ENCODE measurements around the gene ANKH. TPM values are rescaled to one million over a fixed set of nuclear protein-coding genes. Genes with fewer than 3 reads are reported as not detected.

Gene ANKH
- total and polyA plus RNA-seq, 4 experiments from 2014 or later = 34.1 to 165 (median 114) TPM

DNA sequence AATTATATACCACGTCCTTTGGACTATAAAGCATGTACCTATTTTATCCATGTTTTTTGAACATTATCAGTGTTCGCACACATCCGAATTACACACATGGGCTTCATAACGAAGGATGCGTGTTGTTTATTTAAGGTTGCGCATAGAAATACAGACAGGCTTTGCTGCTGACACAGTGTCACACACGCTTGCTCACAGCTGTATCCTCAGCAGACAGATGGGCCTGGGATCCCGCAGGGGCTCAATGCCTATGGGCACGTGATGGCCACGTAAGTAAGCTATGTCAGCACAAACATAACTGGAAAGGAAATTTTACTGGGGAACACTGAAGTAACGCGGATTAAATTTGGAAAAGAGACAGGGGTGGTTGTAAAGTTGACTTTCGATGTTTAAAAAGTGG is 130.4 kb downstream of the ANKH start:
- no peak overlapping the region for H3K27ac ChIP-seq (ENCODE audit: low read depth, low read length)
- no peak overlapping the region for H3K4me3 ChIP-seq (ENCODE audit: low read length in 2 of 2)
- peaks cover 30% of the 10 kb centered on the region for H3K36me3 ChIP-seq (ENCODE audit: insufficient read depth, low read length)
- no peaks in the 10 kb centered on the region for H3K27me3 ChIP-seq (ENCODE audit: insufficient read depth, low read length)
- no peaks in the 10 kb centered on the region for H3K9me3 ChIP-seq (ENCODE audit: control insufficient read depth in 1 of 2, low read length in 2 of 2)
- ChIA-PET POLR2A (ENCODE audit: partially characterized antibody) (no interaction called here), CTCF (ENCODE audit: partially characterized antibody) (interaction anchor here (1.0 kb wide), 1 partner anchor 14 kb away, joined by 3 read pairs; no protein-coding TSS in a partner anchor)
- Mint-ChIP-seq H3K9me3 (no peaks in the 10 kb centered on the region), H3K27ac (peak overlapping the region in 2 of 7 donors; percentile 11 to 57), H3K27me3 (no peaks in the 10 kb centered on the region), H3K4me1 (peaks cover 0 to 14% (median 7%) of the 10 kb centered on the region in 4 donors), H3K4me3 (no peak overlapping the region), H3K36me3 (peaks cover 40 to 70% of the 10 kb centered on the region in 2 donors)
- no peaks in the 10 kb centered on the region for H3K4me1 ChIP-seq (ENCODE audit: insufficient read depth, low read length)
- intact Hi-C loops (cut with micrococcal nuclease) = no loop called here
- DNase-seq = no peak

DNA sequence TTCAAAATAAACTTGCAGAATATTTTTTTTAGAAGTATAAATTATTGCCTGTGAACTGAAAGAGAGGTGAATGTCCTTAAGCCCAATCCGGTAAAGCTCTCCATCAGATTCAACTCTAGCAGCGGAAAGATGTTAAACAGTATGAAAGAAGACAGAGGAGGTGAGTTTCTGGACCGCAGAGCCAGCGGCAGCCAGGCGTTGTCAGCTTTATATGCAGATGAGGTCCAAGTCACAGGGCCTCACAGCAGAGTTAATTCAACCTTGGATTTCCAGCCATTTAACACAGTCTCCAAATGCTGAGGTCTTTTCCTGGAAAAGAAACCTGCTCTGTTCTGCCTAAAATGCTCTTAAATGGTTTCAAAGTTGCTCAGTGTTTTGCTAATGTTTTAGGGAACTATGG is 131.6 kb downstream of the ANKH start:
- Histone ChIP-seq H3K27me3 (ENCODE audit: insufficient read depth, low read length) (no peaks in the 10 kb centered on the region), H3K27ac (ENCODE audit: low read depth, low read length) (no peak overlapping the region), H3K4me1 (ENCODE audit: insufficient read depth, low read length) (no peaks in the 10 kb centered on the region), H3K36me3 (ENCODE audit: insufficient read depth, low read length) (peaks cover 30% of the 10 kb centered on the region), H3K4me3 (ENCODE audit: low read length in 2 of 2) (no peak overlapping the region), H3K9me3 (ENCODE audit: control insufficient read depth in 1 of 2, low read length in 2 of 2) (no peaks in the 10 kb centered on the region)
- Mint-ChIP-seq H3K27ac (no peak overlapping the region), H3K36me3 (peaks cover 33 to 68% of the 10 kb centered on the region in 2 donors), H3K9me3 (no peaks in the 10 kb centered on the region), H3K4me3 (no peak overlapping the region), H3K4me1 (peaks cover 0 to 7% (median 7%) of the 10 kb centered on the region in 4 donors), H3K27me3 (no peaks in the 10 kb centered on the region)
- no peak for DNase-seq
- POLR2A ChIA-PET (ENCODE audit: partially characterized antibody) = no interaction called here
- intact Hi-C loops (cut with micrococcal nuclease) = no loop called here
- CTCF ChIA-PET (ENCODE audit: partially characterized antibody) = interaction anchor here (1.0 kb wide), 1 partner anchor 13 kb away, joined by 3 read pairs; no protein-coding TSS in a partner anchor

DNA sequence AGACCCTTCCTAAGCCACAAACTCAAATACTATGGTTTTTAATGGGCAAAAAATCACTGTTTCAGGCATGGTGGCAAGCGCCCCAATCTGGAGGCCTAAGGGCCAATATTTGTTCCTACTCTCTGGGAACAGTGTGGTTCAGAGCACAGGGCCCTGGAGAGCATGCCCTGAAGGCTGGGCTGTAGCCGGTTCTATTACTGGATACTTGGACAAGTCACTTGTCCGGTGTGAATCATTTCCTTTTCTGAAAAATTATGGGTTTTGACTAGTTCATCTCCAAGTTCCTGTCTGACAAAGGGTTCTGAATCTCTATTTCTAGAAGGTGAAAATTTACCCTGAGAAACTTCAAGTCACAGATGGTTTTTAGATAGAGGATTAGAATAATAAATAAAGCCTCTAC is 132.0 kb downstream of the ANKH start:
- Mint-ChIP-seq H3K27ac (no peak overlapping the region), H3K9me3 (no peaks in the 10 kb centered on the region), H3K36me3 (peaks cover 33 to 72% of the 10 kb centered on the region in 2 donors), H3K4me1 (peaks cover 0 to 7% (median 7%) of the 10 kb centered on the region in 4 donors), H3K27me3 (no peaks in the 10 kb centered on the region), H3K4me3 (no peak overlapping the region)
- POLR2A ChIA-PET (ENCODE audit: partially characterized antibody) = no interaction called here
- Histone ChIP-seq H3K27me3 (ENCODE audit: insufficient read depth, low read length) (no peaks in the 10 kb centered on the region), H3K9me3 (ENCODE audit: control insufficient read depth in 1 of 2, low read length in 2 of 2) (no peaks in the 10 kb centered on the region), H3K36me3 (ENCODE audit: insufficient read depth, low read length) (peaks cover 30% of the 10 kb centered on the region), H3K27ac (ENCODE audit: low read depth, low read length) (no peak overlapping the region), H3K4me1 (ENCODE audit: insufficient read depth, low read length) (no peaks in the 10 kb centered on the region), H3K4me3 (ENCODE audit: low read length in 2 of 2) (no peak overlapping the region)
- intact Hi-C loops (cut with micrococcal nuclease) = no loop called here
- CTCF ChIA-PET (ENCODE audit: partially characterized antibody) = no interaction called here
- DNase-seq = no peak

DNA sequence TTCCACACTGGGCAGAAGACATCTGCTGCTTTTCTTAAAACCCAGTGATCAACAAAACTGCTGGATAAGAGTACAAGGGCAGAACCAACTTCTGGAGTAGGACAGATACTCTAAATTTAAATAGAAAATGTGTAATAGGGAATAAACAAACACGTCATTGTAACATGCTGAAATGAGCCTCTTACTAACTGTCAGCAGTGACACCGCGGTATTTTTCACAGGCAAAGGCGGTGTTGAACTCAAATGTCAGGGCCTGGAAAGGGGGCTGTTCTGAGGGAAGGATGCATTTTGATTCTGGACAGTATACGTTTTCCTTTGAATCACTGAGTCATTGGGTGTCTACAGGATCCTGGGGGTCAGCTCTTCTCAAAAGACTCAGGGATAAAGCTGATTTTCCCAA is 133.5 kb downstream of the ANKH start:
- H3K4me3 Mint-ChIP-seq = no peak overlapping the region
- H3K4me1 Mint-ChIP-seq = peaks cover 0 to 7% (median 6%) of the 10 kb centered on the region in 4 donors
- CTCF ChIA-PET (ENCODE audit: partially characterized antibody) = interaction anchor here (1.1 to 3.5 kb wide), 2 partner anchors 12 to 265 kb away, joined by 3 to 14 read pairs; no protein-coding TSS in a partner anchor
- peaks cover 30% of the 10 kb centered on the region for H3K36me3 ChIP-seq (ENCODE audit: insufficient read depth, low read length)
- H3K9me3 Mint-ChIP-seq = no peaks in the 10 kb centered on the region
- intact Hi-C loops (cut with micrococcal nuclease) = no loop called here
- no peaks in the 10 kb centered on the region for H3K4me1 ChIP-seq (ENCODE audit: insufficient read depth, low read length)
- no peaks in the 10 kb centered on the region for H3K27me3 ChIP-seq (ENCODE audit: insufficient read depth, low read length)
- H3K27ac Mint-ChIP-seq = no peak overlapping the region
- POLR2A ChIA-PET (ENCODE audit: partially characterized antibody) = interaction anchor here (0.6 kb wide), 1 partner anchor 142 kb away, joined by 3 read pairs; no protein-coding TSS in a partner anchor
- H3K27me3 Mint-ChIP-seq = no peaks in the 10 kb centered on the region
- no peaks in the 10 kb centered on the region for H3K9me3 ChIP-seq (ENCODE audit: control insufficient read depth in 1 of 2, low read length in 2 of 2)
- H3K36me3 Mint-ChIP-seq = peaks cover 35 to 74% of the 10 kb centered on the region in 2 donors
- no peak overlapping the region for H3K4me3 ChIP-seq (ENCODE audit: low read length in 2 of 2)
- H3K27ac ChIP-seq (ENCODE audit: low read depth, low read length) = no peak overlapping the region
- DNase-seq = no peak

DNA sequence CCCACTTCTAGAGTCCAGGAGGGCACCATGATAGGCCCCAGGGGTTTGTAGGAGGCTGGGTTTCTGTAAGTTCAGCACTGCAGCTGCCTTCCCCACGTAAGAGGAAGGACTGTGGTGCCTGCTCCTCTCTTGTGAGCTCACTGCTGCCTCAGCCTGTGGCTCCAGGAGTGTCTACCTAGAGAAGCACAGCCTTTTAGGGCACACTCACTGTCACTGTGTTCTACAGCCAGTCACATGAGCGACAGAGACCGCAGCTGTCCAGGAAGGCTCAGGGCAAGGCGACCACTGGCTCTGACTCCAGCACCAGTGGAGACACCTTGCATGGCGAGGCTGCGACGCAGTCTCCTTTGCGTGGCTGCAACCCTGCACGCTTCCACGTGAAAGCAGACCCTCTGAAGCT is 134.3 kb downstream of the ANKH start:
- no peak overlapping the region for H3K4me3 Mint-ChIP-seq
- ChIA-PET CTCF (ENCODE audit: partially characterized antibody) (interaction anchor here (3.5 kb wide), 1 partner anchor 11 kb away, joined by 14 read pairs; no protein-coding TSS in a partner anchor), POLR2A (ENCODE audit: partially characterized antibody) (interaction anchor here (0.6 kb wide), 1 partner anchor 143 kb away, joined by 3 read pairs; no protein-coding TSS in a partner anchor)
- peak overlapping the region in 2 of 7 donors; percentile 17 to 53 for H3K27ac Mint-ChIP-seq
- intact Hi-C loops (cut with micrococcal nuclease) = no loop called here
- H3K9me3 ChIP-seq (ENCODE audit: control insufficient read depth in 1 of 2, low read length in 2 of 2) = no peaks in the 10 kb centered on the region
- no peaks in the 10 kb centered on the region for H3K27me3 ChIP-seq (ENCODE audit: insufficient read depth, low read length)
- DNase-seq = no peak
- H3K27me3 Mint-ChIP-seq = no peaks in the 10 kb centered on the region
- H3K36me3 ChIP-seq (ENCODE audit: insufficient read depth, low read length) = peaks cover 35% of the 10 kb centered on the region
- no peaks in the 10 kb centered on the region for H3K9me3 Mint-ChIP-seq
- peaks cover 34 to 67% of the 10 kb centered on the region in 2 donors for H3K36me3 Mint-ChIP-seq
- H3K4me3 ChIP-seq (ENCODE audit: low read length in 2 of 2) = no peak overlapping the region
- peaks cover 0 to 6% (median 3%) of the 10 kb centered on the region in 4 donors for H3K4me1 Mint-ChIP-seq
- H3K4me1 ChIP-seq (ENCODE audit: insufficient read depth, low read length) = no peaks in the 10 kb centered on the region
- no peak overlapping the region for H3K27ac ChIP-seq (ENCODE audit: low read depth, low read length)

DNA sequence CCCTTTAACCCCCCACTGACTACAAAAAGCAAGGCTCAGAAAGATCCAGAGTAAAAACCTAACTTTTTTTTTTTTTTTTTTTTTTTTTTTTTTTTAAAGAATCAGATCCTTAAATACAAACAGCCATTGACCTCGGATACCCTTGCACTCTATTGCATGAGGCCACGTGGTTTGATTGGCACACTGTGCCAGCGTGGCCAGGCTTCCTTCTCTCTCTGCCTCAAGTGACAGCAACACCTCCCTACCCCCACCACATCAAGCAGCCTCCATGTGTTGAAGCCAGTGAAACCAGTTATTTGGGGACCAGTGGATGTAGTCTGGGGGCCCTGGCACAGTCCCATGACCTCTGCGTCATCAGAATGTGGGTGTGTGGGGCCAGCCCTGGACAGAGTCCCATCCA is 135.6 kb downstream of the ANKH start:
- Histone ChIP-seq H3K36me3 (ENCODE audit: insufficient read depth, low read length) (peaks cover 27% of the 10 kb centered on the region), H3K4me3 (ENCODE audit: low read length in 2 of 2) (no peak overlapping the region), H3K4me1 (ENCODE audit: insufficient read depth, low read length) (no peaks in the 10 kb centered on the region), H3K27me3 (ENCODE audit: insufficient read depth, low read length) (no peaks in the 10 kb centered on the region), H3K9me3 (ENCODE audit: control insufficient read depth in 1 of 2, low read length in 2 of 2) (no peaks in the 10 kb centered on the region), H3K27ac (ENCODE audit: low read depth, low read length) (no peak overlapping the region)
- H3K4me1 Mint-ChIP-seq = peaks cover 0 to 3% (median 2%) of the 10 kb centered on the region in 4 donors
- DNase-seq = no peak
- H3K27me3 Mint-ChIP-seq = no peaks in the 10 kb centered on the region
- H3K36me3 Mint-ChIP-seq = peaks cover 27 to 64% of the 10 kb centered on the region in 2 donors
- no peak overlapping the region for H3K4me3 Mint-ChIP-seq
- peak overlapping the region in 2 of 7 donors; percentile 55 to 70 for H3K27ac Mint-ChIP-seq
- intact Hi-C loops (cut with micrococcal nuclease) = no loop called here
- ChIA-PET CTCF (ENCODE audit: partially characterized antibody) (interaction anchor here (3.5 kb wide), 1 partner anchor 10 kb away, joined by 14 read pairs; no protein-coding TSS in a partner anchor), POLR2A (ENCODE audit: partially characterized antibody) (no interaction called here)
- no peaks in the 10 kb centered on the region for H3K9me3 Mint-ChIP-seq

DNA sequence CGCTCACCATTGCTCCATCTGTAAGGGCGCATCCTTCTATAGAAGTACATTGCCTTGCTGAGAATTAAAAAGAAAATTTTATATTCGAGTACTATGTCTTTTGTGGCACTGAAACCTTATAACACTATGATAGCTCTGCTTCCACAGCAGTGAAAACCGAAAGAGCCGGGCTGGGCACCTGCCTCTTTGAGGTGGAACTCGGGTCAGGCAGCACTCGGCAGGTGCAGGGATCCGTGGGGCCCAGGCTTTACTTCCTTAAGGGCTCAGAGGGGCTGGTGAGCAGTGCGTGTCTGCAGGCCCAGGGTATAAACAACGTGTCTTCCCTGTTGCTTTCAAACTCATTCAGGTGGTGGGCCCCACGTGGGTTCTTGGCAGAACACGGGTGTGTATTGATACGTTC is 137.2 kb downstream of the ANKH start:
- POLR2A ChIA-PET (ENCODE audit: partially characterized antibody) = no interaction called here
- H3K4me3 Mint-ChIP-seq = no peak overlapping the region
- no peak for DNase-seq
- intact Hi-C loops (cut with micrococcal nuclease) = no loop called here
- peaks cover 0 to 3% (median 2%) of the 10 kb centered on the region in 4 donors for H3K4me1 Mint-ChIP-seq
- H3K27ac Mint-ChIP-seq = peak overlapping the region in 3 of 7 donors; percentile 52 to 73 (median 55)
- Histone ChIP-seq H3K4me3 (ENCODE audit: low read length in 2 of 2) (no peak overlapping the region), H3K9me3 (ENCODE audit: control insufficient read depth in 1 of 2, low read length in 2 of 2) (no peaks in the 10 kb centered on the region), H3K4me1 (ENCODE audit: insufficient read depth, low read length) (no peaks in the 10 kb centered on the region), H3K27me3 (ENCODE audit: insufficient read depth, low read length) (no peaks in the 10 kb centered on the region), H3K27ac (ENCODE audit: low read depth, low read length) (no peak overlapping the region), H3K36me3 (ENCODE audit: insufficient read depth, low read length) (peaks cover 21% of the 10 kb centered on the region)
- peaks cover 25 to 61% of the 10 kb centered on the region in 2 donors for H3K36me3 Mint-ChIP-seq
- CTCF ChIA-PET (ENCODE audit: partially characterized antibody) = no interaction called here
- H3K27me3 Mint-ChIP-seq = no peaks in the 10 kb centered on the region
- H3K9me3 Mint-ChIP-seq = no peaks in the 10 kb centered on the region
